ENCODE measurements around the gene ZNF831.

Gene ZNF831

GRCh38 chr20:59232618-59233017, 69.0 kb downstream of the ZNF831 start:
- TF ChIP-seq CTCF (IDR thresholded peaks at IDR 0.05): no peak
- no peaks in the 10 kb centered on the region for H3K27me3 ChIP-seq
- H3K4me3 ChIP-seq (ENCODE audit: low read depth in 1 of 2, low read length in 1 of 2): no peak overlapping the region
- H3K4me1 ChIP-seq (ENCODE audit: control insufficient read depth in 1 of 2, insufficient read depth in 1 of 2, low read depth in 1 of 2, low read length in 1 of 2): no peaks in the 10 kb centered on the region
- H3K27ac ChIP-seq: no peak overlapping the region
- H3K36me3 ChIP-seq: no peaks in the 10 kb centered on the region
- H3K9me3 ChIP-seq: no peaks in the 10 kb centered on the region

GRCh38 chr20:59235226-59235625, 71.6 kb downstream of the ZNF831 start:
- no peak for TF ChIP-seq CTCF (IDR thresholded peaks at IDR 0.05)
- Histone ChIP-seq H3K4me3 (ENCODE audit: low read depth in 1 of 2, low read length in 1 of 2) (no peak overlapping the region), H3K27ac (no peak overlapping the region), H3K4me1 (ENCODE audit: control insufficient read depth in 1 of 2, insufficient read depth in 1 of 2, low read depth in 1 of 2, low read length in 1 of 2) (no peaks in the 10 kb centered on the region), H3K27me3 (no peaks in the 10 kb centered on the region), H3K9me3 (no peaks in the 10 kb centered on the region), H3K36me3 (no peaks in the 10 kb centered on the region)

GRCh38 chr20:59240006-59240405, 76.4 kb downstream of the ZNF831 start:
- no peak for TF ChIP-seq CTCF (IDR thresholded peaks at IDR 0.05)
- Histone ChIP-seq H3K4me3 (ENCODE audit: low read depth in 1 of 2, low read length in 1 of 2) (no peak overlapping the region), H3K27me3 (no peaks in the 10 kb centered on the region)

GRCh38 chr20:59242714-59243626, 79.3 kb downstream of the ZNF831 start:
- no peaks in the 10 kb centered on the region for H3K9me3 ChIP-seq
- H3K4me1 ChIP-seq (ENCODE audit: control insufficient read depth in 1 of 2, insufficient read depth in 1 of 2, low read depth in 1 of 2, low read length in 1 of 2): no peaks in the 10 kb centered on the region
- H3K27ac ChIP-seq: no peak overlapping the region
- H3K27me3 ChIP-seq: no peaks in the 10 kb centered on the region
- TF ChIP-seq CTCF (IDR thresholded peaks at IDR 0.05): no peak
- H3K4me3 ChIP-seq (ENCODE audit: low read depth in 1 of 2, low read length in 1 of 2): no peak overlapping the region
- H3K36me3 ChIP-seq: no peaks in the 10 kb centered on the region

More at GRCh38 chr20:59240006-59240405, 76.4 kb downstream of the ZNF831 start:
- H3K27ac ChIP-seq: no peak overlapping the region
- H3K4me1 ChIP-seq (ENCODE audit: control insufficient read depth in 1 of 2, insufficient read depth in 1 of 2, low read depth in 1 of 2, low read length in 1 of 2): no peaks in the 10 kb centered on the region
- no peaks in the 10 kb centered on the region for H3K9me3 ChIP-seq
- H3K36me3 ChIP-seq: no peaks in the 10 kb centered on the region

GRCh38 chr20:59246691-59247400, 83.2 kb downstream of the ZNF831 start:
- Histone ChIP-seq H3K27me3 (no peaks in the 10 kb centered on the region), H3K9me3 (no peaks in the 10 kb centered on the region), H3K4me1 (ENCODE audit: control insufficient read depth in 1 of 2, insufficient read depth in 1 of 2, low read depth in 1 of 2, low read length in 1 of 2) (no peaks in the 10 kb centered on the region), H3K36me3 (no peaks in the 10 kb centered on the region), H3K4me3 (ENCODE audit: low read depth in 1 of 2, low read length in 1 of 2) (no peak overlapping the region), H3K27ac (no peak overlapping the region)
- no peak for TF ChIP-seq CTCF (IDR thresholded peaks at IDR 0.05)
